ENCODE results near the gene ACAA2.
A peak's percentile ranks its signal among the peaks of the same experiment; 100 is the strongest.

ACAA2 gene

GRCh38 chr18:49813319-49814146, at the start of gene ACAA2:
Gene ACAA2 (minus strand): TSS chr18:49813533. CDS start chr18:49813484, 49 bp downstream.
- peak within 1 kb of the TSS; percentile 84 for H3K4me3 ChIP-seq (ENCODE audit: low read length)
- H3K27me3 ChIP-seq (replicated peaks; ENCODE audit: control insufficient read depth, insufficient read depth, low read length) = no peaks in the 10 kb centered on the region
- DNase-seq (ENCODE audit: low read depth) = peak; percentile 94
- no peaks in the 10 kb centered on the region for H3K9me3 ChIP-seq (ENCODE audit: control insufficient read depth, low read length)
- peak within 1 kb of the TSS; percentile 95 for H3K9ac ChIP-seq (ENCODE audit: low read length)
- peaks cover 5% of the 10 kb centered on the region for H3K36me3 ChIP-seq (ENCODE audit: control insufficient read depth, insufficient read depth, low read length, severe bottlenecking)
- H3K4me1 ChIP-seq (ENCODE audit: control insufficient read depth, insufficient read depth, low read length) = peaks cover 13% of the 10 kb centered on the region

GRCh38 chr18:49862656-49863385, 49.5 kb upstream of the ACAA2 start:
- no peak for DNase-seq (ENCODE audit: low read depth)
- no peaks in the 10 kb centered on the region for H3K9me3 ChIP-seq (ENCODE audit: control insufficient read depth, low read length)

GRCh38 chr18:49861659-49862058, 48.3 kb upstream of the ACAA2 start:
- H3K9me3 ChIP-seq (ENCODE audit: control insufficient read depth, low read length) = no peaks in the 10 kb centered on the region
- H3K9ac ChIP-seq (ENCODE audit: low read length) = no peak overlapping the region
- peak; percentile 30 for DNase-seq (ENCODE audit: low read depth)

More at GRCh38 chr18:49862656-49863385, 49.5 kb upstream of the ACAA2 start:
- H3K4me3 ChIP-seq (ENCODE audit: low read length) = no peak overlapping the region
- no peaks in the 10 kb centered on the region for H3K36me3 ChIP-seq (ENCODE audit: control insufficient read depth, insufficient read depth, low read length, severe bottlenecking)
- no peaks in the 10 kb centered on the region for H3K4me1 ChIP-seq (ENCODE audit: control insufficient read depth, insufficient read depth, low read length)
- H3K9ac ChIP-seq (ENCODE audit: low read length) = no peak overlapping the region
- H3K27me3 ChIP-seq (replicated peaks; ENCODE audit: control insufficient read depth, insufficient read depth, low read length) = peaks cover 16% of the 10 kb centered on the region

GRCh38 chr18:49859725-49860124, 46.4 kb upstream of the ACAA2 start:
- H3K9ac ChIP-seq (ENCODE audit: low read length) = no peak overlapping the region
- H3K4me1 ChIP-seq (ENCODE audit: control insufficient read depth, insufficient read depth, low read length) = no peaks in the 10 kb centered on the region
- no peak overlapping the region for H3K4me3 ChIP-seq (ENCODE audit: low read length)
- H3K27me3 ChIP-seq (replicated peaks; ENCODE audit: control insufficient read depth, insufficient read depth, low read length) = peaks cover 8% of the 10 kb centered on the region
- H3K9me3 ChIP-seq (ENCODE audit: control insufficient read depth, low read length) = no peaks in the 10 kb centered on the region
- H3K36me3 ChIP-seq (ENCODE audit: control insufficient read depth, insufficient read depth, low read length, severe bottlenecking) = no peaks in the 10 kb centered on the region
- no peak for DNase-seq (ENCODE audit: low read depth)

More at GRCh38 chr18:49861659-49862058, 48.3 kb upstream of the ACAA2 start:
- peaks cover 12% of the 10 kb centered on the region for H3K27me3 ChIP-seq (replicated peaks; ENCODE audit: control insufficient read depth, insufficient read depth, low read length)
- no peaks in the 10 kb centered on the region for H3K36me3 ChIP-seq (ENCODE audit: control insufficient read depth, insufficient read depth, low read length, severe bottlenecking)
- H3K4me3 ChIP-seq (ENCODE audit: low read length) = no peak overlapping the region
- no peaks in the 10 kb centered on the region for H3K4me1 ChIP-seq (ENCODE audit: control insufficient read depth, insufficient read depth, low read length)

- no peak overlapping the region for H3K9ac ChIP-seq (ENCODE audit: low read length)
- H3K36me3 ChIP-seq (ENCODE audit: control insufficient read depth, insufficient read depth, low read length, severe bottlenecking) = no peaks in the 10 kb centered on the region
- peaks cover 6% of the 10 kb centered on the region for H3K27me3 ChIP-seq (replicated peaks; ENCODE audit: control insufficient read depth, insufficient read depth, low read length)
- DNase-seq (ENCODE audit: low read depth) = no peak
- H3K9me3 ChIP-seq (ENCODE audit: control insufficient read depth, low read length) = no peaks in the 10 kb centered on the region
- no peak overlapping the region for H3K4me3 ChIP-seq (ENCODE audit: low read length)
- H3K4me1 ChIP-seq (ENCODE audit: control insufficient read depth, insufficient read depth, low read length) = no peaks in the 10 kb centered on the region
These were observed 45.7 kb upstream of the ACAA2 start for GRCh38 chr18:49859021-49859359.

- Histone ChIP-seq H3K9me3 (ENCODE audit: control insufficient read depth, low read length) (no peaks in the 10 kb centered on the region), H3K27me3 (replicated peaks; ENCODE audit: control insufficient read depth, insufficient read depth, low read length) (peaks cover under 1% of the 10 kb centered on the region), H3K36me3 (ENCODE audit: control insufficient read depth, insufficient read depth, low read length, severe bottlenecking) (no peaks in the 10 kb centered on the region), H3K4me1 (ENCODE audit: control insufficient read depth, insufficient read depth, low read length) (no peaks in the 10 kb centered on the region), H3K9ac (ENCODE audit: low read length) (peak overlapping the region; percentile 27), H3K4me3 (ENCODE audit: low read length) (no peak overlapping the region)
- peak; percentile 85 for DNase-seq (ENCODE audit: low read depth)
These were observed 45.1 kb upstream of the ACAA2 start for GRCh38 chr18:49858309-49859020.

- Histone ChIP-seq H3K27me3 (replicated peaks; ENCODE audit: control insufficient read depth, insufficient read depth, low read length) (peaks cover 3% of the 10 kb centered on the region), H3K4me1 (ENCODE audit: control insufficient read depth, insufficient read depth, low read length) (no peaks in the 10 kb centered on the region), H3K9ac (ENCODE audit: low read length) (no peak overlapping the region), H3K36me3 (ENCODE audit: control insufficient read depth, insufficient read depth, low read length, severe bottlenecking) (no peaks in the 10 kb centered on the region), H3K9me3 (ENCODE audit: control insufficient read depth, low read length) (no peaks in the 10 kb centered on the region), H3K4me3 (ENCODE audit: low read length) (no peak overlapping the region)
- no peak for DNase-seq (ENCODE audit: low read depth)
These were observed 44.4 kb upstream of the ACAA2 start for GRCh38 chr18:49857708-49858107.

GRCh38 chr18:49856496-49856895, 43.2 kb upstream of the ACAA2 start:
- Histone ChIP-seq H3K27me3 (replicated peaks; ENCODE audit: control insufficient read depth, insufficient read depth, low read length) (peaks cover 3% of the 10 kb centered on the region), H3K36me3 (ENCODE audit: control insufficient read depth, insufficient read depth, low read length, severe bottlenecking) (no peaks in the 10 kb centered on the region), H3K9me3 (ENCODE audit: control insufficient read depth, low read length) (no peaks in the 10 kb centered on the region), H3K4me3 (ENCODE audit: low read length) (no peak overlapping the region), H3K9ac (ENCODE audit: low read length) (no peak overlapping the region), H3K4me1 (ENCODE audit: control insufficient read depth, insufficient read depth, low read length) (no peaks in the 10 kb centered on the region)
- no peak for DNase-seq (ENCODE audit: low read depth)

- no peaks in the 10 kb centered on the region for H3K9me3 ChIP-seq (ENCODE audit: control insufficient read depth, low read length)
- H3K27me3 ChIP-seq (replicated peaks; ENCODE audit: control insufficient read depth, insufficient read depth, low read length) = peaks cover 3% of the 10 kb centered on the region
- no peak for DNase-seq (ENCODE audit: low read depth)
- H3K36me3 ChIP-seq (ENCODE audit: control insufficient read depth, insufficient read depth, low read length, severe bottlenecking) = no peaks in the 10 kb centered on the region
- no peak overlapping the region for H3K4me3 ChIP-seq (ENCODE audit: low read length)
- H3K4me1 ChIP-seq (ENCODE audit: control insufficient read depth, insufficient read depth, low read length) = no peaks in the 10 kb centered on the region
- no peak overlapping the region for H3K9ac ChIP-seq (ENCODE audit: low read length)
These were observed 42.5 kb upstream of the ACAA2 start for GRCh38 chr18:49855711-49856415.

GRCh38 chr18:49854681-49855080, 41.3 kb upstream of the ACAA2 start:
- no peak for DNase-seq (ENCODE audit: low read depth)
- Histone ChIP-seq H3K36me3 (ENCODE audit: control insufficient read depth, insufficient read depth, low read length, severe bottlenecking) (no peaks in the 10 kb centered on the region), H3K4me1 (ENCODE audit: control insufficient read depth, insufficient read depth, low read length) (no peaks in the 10 kb centered on the region), H3K27me3 (replicated peaks; ENCODE audit: control insufficient read depth, insufficient read depth, low read length) (peaks cover 3% of the 10 kb centered on the region), H3K9ac (ENCODE audit: low read length) (no peak overlapping the region), H3K9me3 (ENCODE audit: control insufficient read depth, low read length) (no peaks in the 10 kb centered on the region), H3K4me3 (ENCODE audit: low read length) (no peak overlapping the region)

Data from adipocyte (in vitro differentiated cells).